NCI-H1092 treated with DMSO at 0.1 percent for 48 hours (cell line): ENCODE measurements around the gene C12orf57.

ENCODE experiments used
- DNase-seq: peaks from one replicate; lab custom pipeline; 2025; lab: John Stamatoyannopoulos, UW

The C12orf57 gene

GRCh38 chr12:6917491-6918231 lies 26.2 kb upstream of the C12orf57 start:
- no peak for DNase-seq

DNA sequence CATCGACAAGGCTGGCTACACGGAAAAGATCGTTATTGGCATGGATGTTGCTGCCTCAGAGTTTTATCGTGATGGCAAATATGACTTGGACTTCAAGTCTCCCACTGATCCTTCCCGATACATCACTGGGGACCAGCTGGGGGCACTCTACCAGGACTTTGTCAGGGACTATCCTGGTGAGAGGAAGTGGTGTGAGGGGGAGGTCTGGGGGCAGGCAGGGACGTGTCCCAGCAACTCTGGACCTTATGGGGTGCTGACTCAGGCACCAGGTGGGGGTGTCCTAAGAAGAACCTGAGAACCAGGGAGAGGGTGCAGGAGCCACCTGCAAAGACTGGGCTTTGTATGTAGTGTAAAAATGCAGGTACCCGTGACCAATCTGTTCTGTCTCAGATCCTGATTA lies 24.2 kb upstream of the C12orf57 start:
- DNase-seq = no peak

DNA sequence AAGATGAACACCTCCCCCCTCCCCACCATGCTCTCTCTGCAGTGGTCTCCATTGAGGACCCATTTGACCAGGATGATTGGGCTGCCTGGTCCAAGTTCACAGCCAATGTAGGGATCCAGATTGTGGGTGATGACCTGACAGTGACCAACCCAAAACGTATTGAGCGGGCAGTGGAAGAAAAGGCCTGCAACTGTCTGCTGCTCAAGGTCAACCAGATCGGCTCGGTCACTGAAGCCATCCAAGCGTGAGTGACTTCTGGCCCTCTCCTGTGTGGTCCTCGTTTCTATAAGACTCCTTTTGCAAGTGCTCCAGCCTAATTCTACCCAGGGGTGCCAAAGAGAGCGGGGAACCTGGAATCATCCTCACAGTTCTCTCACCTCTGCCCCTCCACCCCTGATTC lies 22.3 kb upstream of the C12orf57 start:
- DNase-seq = no peak

DNA sequence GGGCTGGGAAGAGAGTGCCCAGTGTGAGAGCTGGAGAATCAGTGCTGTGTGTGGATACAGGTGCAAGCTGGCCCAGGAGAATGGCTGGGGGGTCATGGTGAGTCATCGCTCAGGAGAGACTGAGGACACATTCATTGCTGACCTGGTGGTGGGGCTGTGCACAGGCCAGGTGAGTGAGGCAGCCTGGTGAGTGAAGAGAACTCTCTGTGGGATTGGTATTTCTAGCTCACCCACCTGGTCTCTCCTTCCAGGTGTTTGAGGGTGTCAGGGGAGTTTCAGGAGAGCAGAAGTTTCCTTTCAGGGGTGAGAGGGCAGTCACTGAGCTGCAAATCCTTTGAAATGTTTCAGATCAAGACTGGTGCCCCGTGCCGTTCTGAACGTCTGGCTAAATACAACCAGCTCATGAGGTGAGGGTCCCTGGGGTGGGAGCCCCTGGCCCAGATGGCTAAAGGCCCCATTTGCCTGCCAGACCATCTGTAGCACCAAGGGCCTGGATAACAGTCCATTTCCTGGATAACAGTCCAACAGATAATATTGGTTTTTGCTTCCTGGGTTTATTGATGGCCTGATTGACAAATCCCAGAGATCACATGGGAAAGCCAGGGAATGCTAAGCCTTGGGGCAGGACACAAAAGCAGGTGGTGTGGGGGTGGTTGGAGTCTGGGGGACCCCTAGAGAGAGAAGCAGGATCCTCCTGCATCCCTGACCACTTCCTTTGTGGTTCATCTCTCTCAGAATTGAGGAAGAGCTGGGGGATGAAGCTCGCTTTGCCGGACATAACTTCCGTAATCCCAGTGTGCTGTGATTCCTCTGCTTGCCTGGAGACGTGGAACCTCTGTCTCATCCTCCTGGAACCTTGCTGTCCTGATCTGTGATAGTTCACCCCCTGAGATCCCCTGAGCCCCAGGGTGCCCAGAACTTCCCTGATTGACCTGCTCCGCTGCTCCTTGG lies 21.6 kb upstream of the C12orf57 start:
- no peak for DNase-seq

GRCh38 chr12:6923003-6923732 lies 20.7 kb upstream of the C12orf57 start:
- no peak for DNase-seq

GRCh38 chr12:6923851-6924250 lies 20.0 kb upstream of the C12orf57 start:
- DNase-seq = no peak

DNA sequence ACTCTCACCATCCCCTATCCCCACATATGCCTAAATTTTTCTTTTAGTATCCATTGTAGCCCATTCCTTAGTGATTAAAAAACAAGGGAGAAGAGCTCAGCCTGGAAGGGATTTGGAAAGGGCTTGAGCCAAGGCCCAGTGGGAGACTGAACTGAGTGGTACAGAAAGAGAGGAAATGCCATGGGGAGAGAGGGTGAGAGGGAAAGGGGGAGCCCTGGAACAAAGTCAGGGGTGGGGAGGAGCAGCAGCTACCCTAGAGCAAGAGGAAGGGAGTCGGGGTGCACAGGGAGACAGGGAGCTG lies 18.6 kb upstream of the C12orf57 start:
- DNase-seq = peak; percentile 60

- peak; percentile 59 for DNase-seq
Measured at GRCh38 chr12:6925540-6926279, 18.1 kb upstream of the C12orf57 start.

DNA sequence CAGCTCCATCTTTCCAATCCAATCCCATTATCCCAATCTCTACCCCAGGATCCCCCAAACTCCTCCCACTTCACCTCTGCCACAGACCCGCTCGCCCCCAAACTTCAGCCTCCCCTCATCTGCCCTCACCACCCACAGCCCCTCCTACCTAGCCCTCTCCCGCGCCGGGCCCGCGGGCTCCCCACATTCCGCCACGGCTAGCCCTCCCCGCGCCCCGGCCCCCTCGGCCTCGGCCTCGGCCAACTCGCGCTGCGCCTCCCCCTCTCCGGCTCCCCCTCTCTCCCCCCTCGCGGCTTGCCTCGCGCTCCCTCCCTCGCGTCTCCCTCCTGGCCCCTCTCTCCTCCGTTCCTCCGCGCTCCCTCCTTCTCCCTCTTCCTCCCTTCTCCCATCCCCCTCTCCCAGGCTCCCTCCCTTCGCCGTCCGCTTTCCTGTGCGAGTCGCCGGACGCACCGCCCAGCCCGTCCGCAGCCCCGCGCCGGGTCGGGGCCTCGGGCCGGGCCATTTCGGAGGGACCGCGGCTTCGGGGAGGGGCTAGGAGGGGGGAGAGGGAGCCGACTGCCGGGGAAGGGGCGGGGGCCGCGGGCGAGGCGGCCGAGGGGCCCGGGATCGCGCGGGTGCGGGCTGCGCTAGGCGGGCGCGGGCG lies 16.3 kb upstream of the C12orf57 start, which contains the start of gene ATN1:
Gene ATN1 (plus strand): TSS at position 581 of the 643 bp plus-strand sequence. CDS start 6,043 bp downstream, outside the sequence.
- peak; percentile 74 for DNase-seq

DNA sequence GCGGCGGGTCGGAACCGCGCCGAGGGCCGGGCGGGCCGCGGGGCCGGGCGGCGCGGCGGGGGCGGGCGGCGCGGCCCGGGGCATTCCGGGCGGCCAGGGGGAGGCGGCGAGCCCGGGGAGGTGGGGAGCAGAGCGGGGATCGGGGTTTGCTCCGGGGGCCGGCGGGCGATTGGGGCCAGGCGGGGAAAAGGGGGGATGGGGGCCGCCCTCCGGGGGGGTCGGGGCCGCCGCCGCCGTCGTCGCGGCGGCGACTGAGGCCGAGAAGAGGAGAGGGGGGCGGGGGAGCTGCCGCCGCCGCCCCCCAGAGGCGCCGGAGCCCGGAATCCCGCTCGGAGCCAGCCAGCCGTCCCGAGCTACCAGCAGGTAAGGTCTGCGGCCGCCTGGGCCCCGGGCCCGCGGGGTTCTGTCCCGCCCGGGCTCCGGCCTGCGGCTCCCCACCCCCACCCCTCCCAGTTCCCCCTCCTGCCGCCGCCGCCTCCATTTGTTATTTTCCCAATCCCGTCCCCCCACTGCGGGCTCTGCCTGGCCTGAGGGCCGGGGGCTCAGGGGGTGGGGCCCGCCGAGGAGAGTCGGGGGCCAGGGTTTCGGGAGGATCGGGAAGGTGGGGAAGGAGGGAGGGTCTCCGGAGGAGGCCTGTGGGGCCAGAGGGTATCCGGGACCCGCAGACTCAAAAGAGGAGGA lies 15.7 kb upstream of the C12orf57 start:
- DNase-seq = no peak

DNA sequence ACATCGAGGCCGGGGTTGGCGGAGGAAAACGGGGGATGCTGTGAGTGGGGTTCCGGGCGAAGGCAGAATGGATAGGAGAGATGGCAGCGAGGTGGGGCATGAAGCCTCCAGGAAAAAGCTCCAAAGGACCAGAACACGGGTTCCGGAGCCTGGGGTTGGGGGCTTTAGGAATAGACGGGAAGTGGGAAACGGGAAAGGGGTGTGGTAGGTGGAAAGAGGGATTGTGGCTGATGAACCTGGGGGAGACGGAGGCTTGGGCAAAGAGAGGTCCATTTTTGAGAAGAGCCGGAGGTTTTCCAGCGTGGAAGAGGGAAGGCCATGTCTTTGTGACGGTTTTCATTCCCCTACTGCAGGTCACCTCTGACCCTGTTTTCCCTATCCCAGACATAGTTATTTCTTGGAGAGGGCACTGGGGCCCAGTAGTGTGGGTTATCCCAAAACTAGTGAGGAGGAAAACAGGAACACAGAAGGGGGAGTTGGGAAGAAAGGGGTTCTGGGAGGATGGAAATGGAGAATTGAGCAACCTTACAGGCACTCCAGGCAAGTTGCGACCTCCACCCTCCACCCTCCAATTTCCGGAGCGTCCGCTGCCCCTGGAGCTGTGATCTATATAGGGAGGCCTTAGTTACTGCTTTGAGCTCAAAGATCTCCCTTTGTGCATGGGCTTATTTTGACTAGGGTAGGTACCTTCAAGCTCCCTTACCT lies 15.0 kb upstream of the C12orf57 start:
- DNase-seq = peak; percentile 14

DNA sequence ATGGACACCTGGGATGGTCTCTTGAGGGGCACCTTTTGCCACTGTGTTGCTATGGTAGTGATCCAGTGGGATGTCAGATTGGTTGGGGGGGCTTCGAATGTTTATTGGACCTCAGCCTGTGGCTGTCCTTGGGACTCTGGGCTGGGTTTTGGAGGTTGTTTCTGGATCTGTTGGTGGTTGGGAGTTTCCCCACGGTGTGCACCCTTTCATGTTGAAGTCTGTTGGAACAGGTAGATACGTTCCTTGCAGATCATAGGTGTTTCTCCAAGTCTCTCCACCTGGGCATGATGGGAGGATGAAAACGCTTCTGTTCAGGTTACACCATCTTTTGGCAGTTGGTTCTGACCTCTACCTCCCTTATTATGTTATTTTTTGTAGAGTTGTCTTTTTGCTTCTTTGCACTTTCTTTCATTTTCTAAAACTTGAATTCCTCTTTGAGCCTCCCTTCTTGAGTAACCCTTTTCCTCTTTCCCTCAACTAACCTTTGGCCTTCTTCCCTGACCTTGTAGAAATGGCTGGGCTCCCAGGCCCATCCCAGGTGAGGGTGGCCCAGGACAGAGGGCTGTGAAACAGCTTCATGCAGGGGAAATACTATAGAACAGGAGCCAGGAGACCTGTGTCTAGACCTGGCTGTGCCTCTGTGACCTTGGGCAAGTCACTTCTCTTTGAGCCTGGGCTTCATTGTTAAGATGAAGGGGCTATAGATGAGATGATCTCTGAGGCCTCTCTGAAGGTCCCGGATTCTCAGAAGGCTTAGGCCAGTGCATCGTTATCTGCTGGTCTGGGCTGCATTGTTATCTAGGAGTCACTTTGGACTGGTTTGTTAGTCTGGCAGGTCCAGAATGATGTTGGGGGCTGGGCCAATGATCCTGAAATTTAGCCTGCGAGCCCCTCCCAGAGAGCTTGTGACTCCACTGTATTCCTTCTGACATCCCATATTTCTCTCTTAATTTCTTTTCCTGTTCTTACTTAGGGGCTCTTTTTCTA lies 14.1 kb upstream of the C12orf57 start:
- DNase-seq = no peak

DNA sequence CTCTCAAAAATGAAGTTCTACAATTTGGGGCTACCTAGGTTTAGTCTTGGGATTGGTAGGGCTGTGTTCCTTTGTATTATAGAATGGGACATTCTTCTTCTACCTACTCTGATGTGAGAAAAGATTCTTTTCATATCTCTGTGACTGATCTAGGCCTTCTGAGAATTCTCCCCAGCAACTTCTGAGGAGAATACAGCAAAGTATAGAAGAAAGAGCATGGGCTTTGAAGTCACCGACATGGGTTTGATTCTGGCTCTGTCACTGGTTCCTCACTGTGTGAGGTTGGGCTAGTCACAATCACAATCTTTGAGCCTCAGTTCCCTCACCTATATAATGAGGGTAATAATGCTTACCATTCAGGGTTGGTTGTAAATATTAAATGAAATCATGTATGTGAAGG lies 11.1 kb upstream of the C12orf57 start:
- DNase-seq = no peak

DNA sequence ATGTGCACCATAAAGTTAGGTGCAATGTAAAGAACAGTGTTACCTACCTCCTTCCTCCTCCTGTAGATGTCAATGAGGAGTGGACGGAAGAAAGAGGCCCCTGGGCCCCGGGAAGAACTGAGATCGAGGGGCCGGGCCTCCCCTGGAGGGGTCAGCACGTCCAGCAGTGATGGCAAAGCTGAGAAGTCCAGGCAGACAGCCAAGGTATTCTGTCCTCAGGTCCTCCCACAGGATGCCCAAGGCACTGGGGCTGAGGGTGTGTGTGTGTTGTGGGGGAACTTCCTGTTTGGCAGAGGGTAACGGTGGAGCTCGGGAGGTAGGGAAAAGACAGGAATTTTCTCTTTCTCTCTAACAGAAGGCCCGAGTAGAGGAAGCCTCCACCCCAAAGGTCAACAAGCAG lies 9.7 kb upstream of the C12orf57 start:
- DNase-seq = no peak

GRCh38 chr12:6935371-6936193 lies 8.2 kb upstream of the C12orf57 start:
- DNase-seq = no peak

GRCh38 chr12:6936194-6936635 lies 7.6 kb upstream of the C12orf57 start:
- DNase-seq = no peak

DNA sequence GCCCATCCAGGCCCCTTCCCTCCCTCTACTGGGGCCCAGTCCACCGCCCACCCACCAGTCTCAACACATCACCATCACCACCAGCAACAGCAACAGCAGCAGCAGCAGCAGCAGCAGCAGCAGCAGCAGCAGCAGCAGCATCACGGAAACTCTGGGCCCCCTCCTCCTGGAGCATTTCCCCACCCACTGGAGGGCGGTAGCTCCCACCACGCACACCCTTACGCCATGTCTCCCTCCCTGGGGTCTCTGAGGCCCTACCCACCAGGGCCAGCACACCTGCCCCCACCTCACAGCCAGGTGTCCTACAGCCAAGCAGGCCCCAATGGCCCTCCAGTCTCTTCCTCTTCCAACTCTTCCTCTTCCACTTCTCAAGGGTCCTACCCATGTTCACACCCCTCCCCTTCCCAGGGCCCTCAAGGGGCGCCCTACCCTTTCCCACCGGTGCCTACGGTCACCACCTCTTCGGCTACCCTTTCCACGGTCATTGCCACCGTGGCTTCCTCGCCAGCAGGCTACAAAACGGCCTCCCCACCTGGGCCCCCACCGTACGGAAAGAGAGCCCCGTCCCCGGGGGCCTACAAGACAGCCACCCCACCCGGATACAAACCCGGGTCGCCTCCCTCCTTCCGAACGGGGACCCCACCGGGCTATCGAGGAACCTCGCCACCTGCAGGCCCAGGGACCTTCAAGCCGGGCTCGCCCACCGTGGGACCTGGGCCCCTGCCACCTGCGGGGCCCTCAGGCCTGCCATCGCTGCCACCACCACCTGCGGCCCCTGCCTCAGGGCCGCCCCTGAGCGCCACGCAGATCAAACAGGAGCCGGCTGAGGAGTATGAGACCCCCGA lies 7.0 kb upstream of the C12orf57 start:
- DNase-seq = no peak
